ENCODE measurements around the gene SPEN.

DNA sequence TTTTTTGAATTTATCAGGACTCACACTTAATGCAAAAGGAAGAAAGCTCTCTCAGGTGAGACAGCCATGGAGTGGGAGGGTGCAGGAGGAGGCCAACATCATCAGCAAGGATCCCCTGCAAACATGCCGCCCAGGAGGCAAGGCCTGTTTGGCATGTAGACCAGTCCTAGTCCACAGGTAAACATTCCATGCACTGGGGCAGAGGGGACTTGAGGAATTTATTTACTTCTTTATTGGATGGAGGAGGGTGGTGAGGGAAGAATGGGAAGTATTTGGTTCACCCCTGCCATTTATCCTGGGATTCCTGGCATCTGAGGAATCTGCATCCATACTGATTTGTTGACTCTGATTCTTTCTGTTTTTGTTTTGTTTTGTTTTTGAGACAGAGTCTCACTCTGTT is 38.6 kb upstream of the SPEN start:
- TF ChIP-seq SIN3A (IDR thresholded peaks at IDR 0.05; ENCODE audit: borderline replicate concordance, insufficient read depth, low read length) (no peak), TAF1 (IDR thresholded peaks at IDR 0.05; ENCODE audit: borderline replicate concordance, insufficient read depth, low read length) (no peak)
- TF ChIP-seq, protein P1, sequence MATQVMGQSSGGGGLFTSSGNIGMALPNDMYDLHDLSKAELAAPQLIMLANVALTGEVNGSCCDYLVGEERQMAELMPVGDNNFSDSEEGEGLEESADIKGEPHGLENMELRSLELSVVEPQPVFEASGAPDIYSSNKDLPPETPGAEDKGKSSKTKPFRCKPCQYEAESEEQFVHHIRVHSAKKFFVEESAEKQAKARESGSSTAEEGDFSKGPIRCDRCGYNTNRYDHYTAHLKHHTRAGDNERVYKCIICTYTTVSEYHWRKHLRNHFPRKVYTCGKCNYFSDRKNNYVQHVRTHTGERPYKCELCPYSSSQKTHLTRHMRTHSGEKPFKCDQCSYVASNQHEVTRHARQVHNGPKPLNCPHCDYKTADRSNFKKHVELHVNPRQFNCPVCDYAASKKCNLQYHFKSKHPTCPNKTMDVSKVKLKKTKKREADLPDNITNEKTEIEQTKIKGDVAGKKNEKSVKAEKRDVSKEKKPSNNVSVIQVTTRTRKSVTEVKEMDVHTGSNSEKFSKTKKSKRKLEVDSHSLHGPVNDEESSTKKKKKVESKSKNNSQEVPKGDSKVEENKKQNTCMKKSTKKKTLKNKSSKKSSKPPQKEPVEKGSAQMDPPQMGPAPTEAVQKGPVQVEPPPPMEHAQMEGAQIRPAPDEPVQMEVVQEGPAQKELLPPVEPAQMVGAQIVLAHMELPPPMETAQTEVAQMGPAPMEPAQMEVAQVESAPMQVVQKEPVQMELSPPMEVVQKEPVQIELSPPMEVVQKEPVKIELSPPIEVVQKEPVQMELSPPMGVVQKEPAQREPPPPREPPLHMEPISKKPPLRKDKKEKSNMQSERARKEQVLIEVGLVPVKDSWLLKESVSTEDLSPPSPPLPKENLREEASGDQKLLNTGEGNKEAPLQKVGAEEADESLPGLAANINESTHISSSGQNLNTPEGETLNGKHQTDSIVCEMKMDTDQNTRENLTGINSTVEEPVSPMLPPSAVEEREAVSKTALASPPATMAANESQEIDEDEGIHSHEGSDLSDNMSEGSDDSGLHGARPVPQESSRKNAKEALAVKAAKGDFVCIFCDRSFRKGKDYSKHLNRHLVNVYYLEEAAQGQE (IDR thresholded peaks at IDR 0.05; ENCODE audit: insufficient read depth in 1 of 2, low read depth in 2 of 2, low read length in 2 of 2), result no peak

All from PFSK-1 (cell line).